SU-DHL-6 (cell line): ENCODE measurements around the gene SRGAP1.

Experiments
- CTCF ChIP-seq: fragments of 200-600 bp; sonication (generic); IDR thresholded peaks from one replicate; pipeline ENCODE4 v1.5.1; 2017; ENCODE audit warnings: antibody characterized with exemption, mild to moderate bottlenecking, low read length, moderate library complexity; ENCODE audit not compliant: insufficient read depth, poor library complexity, severe bottlenecking
- EZH2phosphoT487 ChIP-seq: fragments of 200-600 bp; sonication (generic), shearing (Covaris generic); conservative IDR thresholded peaks from 2 replicates; pipeline ENCODE4 v1.6.1; 2018; ENCODE audit warnings: mild to moderate bottlenecking, antibody characterized with exemption, low read length, moderate library complexity, mixed read lengths

GRCh38 chr12:64193931-64194330 is 349.4 kb downstream of the SRGAP1 start:
- TF ChIP-seq CTCF (no peak), EZH2phosphoT487 (no peak)
